DMS153 treated with DMSO at 0.1 percent for 48 hours (cell line): Measurements from ENCODE around the gene FER.

Experiments used
- DNase-seq: peaks from one replicate; lab custom pipeline; 2025; ENCODE audit not compliant: unreplicated experiment; lab: John Stamatoyannopoulos, UW

Gene FER

DNA sequence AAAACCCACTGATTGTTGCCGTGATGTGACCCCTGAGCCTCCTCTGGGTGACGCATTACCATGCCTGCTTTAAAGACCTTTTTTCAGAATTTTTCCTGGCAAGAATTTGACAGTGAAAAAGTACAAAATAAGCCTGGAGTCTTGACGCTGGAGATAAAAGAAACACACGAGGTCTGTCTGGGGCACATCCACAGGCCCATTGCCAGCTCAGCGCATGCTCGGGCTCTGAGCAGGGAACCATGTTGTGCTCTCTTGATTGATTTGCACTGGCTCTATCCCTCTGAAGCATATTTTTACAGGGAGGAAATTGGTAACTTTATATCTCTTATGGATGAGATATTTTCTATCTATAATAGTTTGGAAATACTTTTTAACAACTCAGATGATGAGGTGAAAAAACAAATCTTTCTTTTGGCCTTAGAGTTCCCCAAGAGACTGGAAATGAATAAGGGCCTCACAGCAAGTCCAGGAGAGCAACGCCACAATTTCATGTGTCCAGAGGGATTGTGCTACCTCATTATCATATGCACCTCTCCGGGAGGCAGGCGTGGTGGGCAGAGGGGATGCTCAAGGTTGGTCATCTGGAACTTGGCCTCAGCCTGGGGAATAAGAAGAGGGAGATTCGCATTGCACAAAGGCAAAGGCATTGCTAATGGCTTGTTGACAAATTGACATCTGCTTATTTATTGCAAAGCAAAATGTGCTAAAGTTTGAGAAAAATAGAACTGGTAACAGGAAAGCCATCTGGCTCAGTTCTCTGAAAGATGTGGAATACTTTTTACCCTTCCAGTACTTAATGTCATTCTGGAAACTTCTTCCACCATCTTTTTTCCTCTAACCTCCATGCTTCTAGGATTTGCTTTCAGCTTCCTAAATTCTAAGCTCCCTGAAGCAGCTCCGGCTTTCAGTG is 478.3 kb downstream of the FER start:
- DNase-seq, result no peak

GRCh38 chr5:109230369-109230768 is 482.7 kb downstream of the FER start:
- DNase-seq, result no peak

DNA sequence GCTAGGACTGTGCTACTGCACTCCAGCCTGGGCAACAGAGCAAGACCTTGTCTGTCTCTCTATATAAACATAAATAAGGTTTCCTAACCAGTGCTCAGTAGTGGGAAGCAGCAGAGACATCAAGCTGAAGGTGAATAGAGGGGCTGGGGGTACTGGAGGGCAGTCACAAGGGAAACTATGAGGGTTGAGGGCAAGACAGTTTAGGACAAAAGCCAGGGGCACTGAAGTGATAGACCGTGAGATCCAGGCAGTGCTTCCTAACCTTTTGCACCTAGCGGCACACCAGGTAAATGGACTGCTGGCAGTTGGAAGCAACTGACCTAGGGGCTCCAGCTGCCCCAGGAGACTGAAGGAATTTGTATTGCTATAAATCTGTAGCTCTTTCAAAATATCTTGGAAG is 483.6 kb downstream of the FER start:
- DNase-seq, result no peak

GRCh38 chr5:109234381-109234780 is 486.7 kb downstream of the FER start:
- no peak for DNase-seq

- no peak for DNase-seq
Measured at GRCh38 chr5:109239456-109239855, 491.8 kb downstream of the FER start.

GRCh38 chr5:109242518-109242917 is 494.8 kb downstream of the FER start:
- no peak for DNase-seq

DNA sequence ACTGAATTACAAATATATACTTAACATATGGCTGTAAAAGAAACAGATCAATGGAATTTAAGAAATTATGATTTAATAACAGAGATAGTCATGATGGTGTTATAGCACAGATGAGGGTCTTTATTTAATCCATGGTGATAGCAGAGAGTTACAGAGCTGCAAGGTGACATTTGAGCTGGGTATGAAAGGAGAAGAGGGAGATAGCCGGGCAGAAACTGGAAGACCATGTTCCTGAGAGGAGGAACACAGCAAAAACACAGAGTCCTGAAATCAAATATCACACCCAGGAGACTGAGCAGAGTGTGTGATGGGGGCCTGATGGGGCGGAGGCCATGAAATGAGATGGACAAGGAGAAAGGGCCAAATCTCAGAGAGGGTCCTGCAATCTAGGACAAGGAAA is 498.7 kb downstream of the FER start:
- no peak for DNase-seq
